ENCODE measurements around the gene ORC6.

The ORC6 gene

GRCh38 chr16:46731691-46732555 lies 42.5 kb downstream of the ORC6 start:
- Histone ChIP-seq H3K4me1 (ENCODE audit: control insufficient read depth, insufficient read depth, low read length) (no peaks in the 10 kb centered on the region), H3K27ac (ENCODE audit: low read length) (no peak overlapping the region), H3K9me3 (ENCODE audit: control insufficient read depth, insufficient read depth, low read length) (no peaks in the 10 kb centered on the region), H3K36me3 (ENCODE audit: control insufficient read depth, insufficient read depth, low read length) (no peaks in the 10 kb centered on the region; the same call in 1 of the 2 replicates), H3K27me3 (ENCODE audit: control insufficient read depth, insufficient read depth, low read length) (no peaks in the 10 kb centered on the region), H3K4me3 (ENCODE audit: low read length) (no peak overlapping the region)
- no peak for DNase-seq (ENCODE audit: low read depth, low spot score)
- whole genome bisulfite sequencing (ENCODE audit: insufficient coverage, insufficient read length) = no CpG with 5 or more reads among the region's 23 CpGs

DNA sequence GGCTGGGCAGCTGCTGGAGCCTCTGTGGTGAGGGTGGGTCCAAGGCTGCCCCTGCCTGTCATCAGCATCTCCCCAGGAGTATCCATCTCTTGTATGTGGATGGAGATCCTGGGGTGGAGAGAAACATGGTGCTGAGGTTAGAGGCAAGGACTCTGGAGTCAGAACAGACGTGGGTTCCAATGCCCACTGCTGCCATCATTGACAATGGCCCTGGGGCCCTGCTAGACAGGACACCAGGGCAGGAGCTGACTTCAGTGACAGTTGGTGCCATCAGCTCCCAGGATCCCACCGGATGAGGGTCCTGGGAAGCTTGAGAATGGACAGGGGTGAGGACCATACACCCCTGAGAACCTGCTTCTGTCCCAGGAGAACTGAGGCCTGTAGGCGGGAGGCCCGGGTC lies 43.1 kb downstream of the ORC6 start:
- no CpG with 5 or more reads among the region's 4 CpGs for WGBS (ENCODE audit: insufficient coverage, insufficient read length)
- Histone ChIP-seq H3K36me3 (ENCODE audit: control insufficient read depth, insufficient read depth, low read length) (no peaks in the 10 kb centered on the region; the same call in 1 of the 2 replicates), H3K4me3 (ENCODE audit: low read length) (no peak overlapping the region), H3K4me1 (ENCODE audit: control insufficient read depth, insufficient read depth, low read length) (no peaks in the 10 kb centered on the region), H3K9me3 (ENCODE audit: control insufficient read depth, insufficient read depth, low read length) (no peaks in the 10 kb centered on the region), H3K27me3 (ENCODE audit: control insufficient read depth, insufficient read depth, low read length) (no peaks in the 10 kb centered on the region), H3K27ac (ENCODE audit: low read length) (no peak overlapping the region)
- DNase-seq (ENCODE audit: low read depth, low spot score) = no peak

- H3K27ac ChIP-seq (ENCODE audit: low read length) = no peak overlapping the region
- H3K4me1 ChIP-seq (ENCODE audit: control insufficient read depth, insufficient read depth, low read length) = no peaks in the 10 kb centered on the region
- DNase-seq (ENCODE audit: low read depth, low spot score) = no peak
- no CpG with 5 or more reads among the region's 9 CpGs for WGBS (ENCODE audit: insufficient coverage, insufficient read length)
- H3K27me3 ChIP-seq (ENCODE audit: control insufficient read depth, insufficient read depth, low read length) = no peaks in the 10 kb centered on the region
- H3K4me3 ChIP-seq (ENCODE audit: low read length) = no peak overlapping the region
- no peaks in the 10 kb centered on the region; the same call in 1 of the 2 replicates for H3K36me3 ChIP-seq (ENCODE audit: control insufficient read depth, insufficient read depth, low read length)
- H3K9me3 ChIP-seq (ENCODE audit: control insufficient read depth, insufficient read depth, low read length) = no peaks in the 10 kb centered on the region
These were observed 43.9 kb downstream of the ORC6 start for GRCh38 chr16:46733319-46733830.

- no peak overlapping the region for H3K4me3 ChIP-seq (ENCODE audit: low read length)
- no peaks in the 10 kb centered on the region; the same call in 1 of the 2 replicates for H3K36me3 ChIP-seq (ENCODE audit: control insufficient read depth, insufficient read depth, low read length)
- WGBS (ENCODE audit: insufficient coverage, insufficient read length) = no CpG with 5 or more reads among the region's 12 CpGs
- no peaks in the 10 kb centered on the region for H3K27me3 ChIP-seq (ENCODE audit: control insufficient read depth, insufficient read depth, low read length)
- no peak overlapping the region for H3K27ac ChIP-seq (ENCODE audit: low read length)
- H3K9me3 ChIP-seq (ENCODE audit: control insufficient read depth, insufficient read depth, low read length) = no peaks in the 10 kb centered on the region
- DNase-seq (ENCODE audit: low read depth, low spot score) = no peak
- no peaks in the 10 kb centered on the region for H3K4me1 ChIP-seq (ENCODE audit: control insufficient read depth, insufficient read depth, low read length)
These were observed 47.2 kb downstream of the ORC6 start for GRCh38 chr16:46736695-46737094.

DNA sequence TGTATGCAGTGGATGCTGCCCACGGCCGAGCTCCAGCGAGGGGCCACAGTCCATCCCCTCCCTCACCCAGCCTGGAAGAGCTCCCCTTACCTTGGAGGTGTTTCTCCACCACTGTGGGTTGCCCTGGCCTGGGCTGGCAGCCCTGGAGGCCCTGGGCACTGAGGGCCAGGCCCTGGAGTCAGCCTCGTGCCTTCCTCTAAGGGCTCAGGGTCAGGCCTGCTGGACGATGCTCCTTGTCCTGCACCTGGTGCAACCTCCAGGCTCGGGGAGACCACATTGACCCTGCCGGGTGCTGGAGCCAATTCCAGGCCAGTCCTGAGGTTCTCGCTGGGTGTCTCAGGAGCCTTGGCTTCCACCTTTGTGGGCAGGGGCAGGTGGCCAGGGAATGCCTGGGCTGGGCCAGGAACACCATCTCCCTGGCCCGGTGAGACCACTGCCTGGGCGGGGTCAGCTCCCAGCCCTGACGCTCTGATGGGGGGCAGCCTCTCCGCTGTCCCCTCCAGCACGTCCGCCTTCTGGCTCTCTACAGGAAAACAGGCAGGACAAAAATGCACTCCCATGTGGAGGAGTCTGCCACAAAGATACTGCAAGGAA lies 48.3 kb downstream of the ORC6 start:
- H3K27ac ChIP-seq (ENCODE audit: low read length) = no peak overlapping the region
- DNase-seq (ENCODE audit: low read depth, low spot score) = no peak
- H3K4me1 ChIP-seq (ENCODE audit: control insufficient read depth, insufficient read depth, low read length) = no peaks in the 10 kb centered on the region
- H3K27me3 ChIP-seq (ENCODE audit: control insufficient read depth, insufficient read depth, low read length) = no peaks in the 10 kb centered on the region
- no peaks in the 10 kb centered on the region for H3K9me3 ChIP-seq (ENCODE audit: control insufficient read depth, insufficient read depth, low read length)
- WGBS (ENCODE audit: insufficient coverage, insufficient read length) = no CpG with 5 or more reads among the region's 14 CpGs
- H3K4me3 ChIP-seq (ENCODE audit: low read length) = no peak overlapping the region
- H3K36me3 ChIP-seq (ENCODE audit: control insufficient read depth, insufficient read depth, low read length) = no peaks in the 10 kb centered on the region; the same call in 1 of the 2 replicates

GRCh38 chr16:46739934-46740333 lies 50.5 kb downstream of the ORC6 start:
- Histone ChIP-seq H3K27me3 (ENCODE audit: control insufficient read depth, insufficient read depth, low read length) (no peaks in the 10 kb centered on the region), H3K36me3 (ENCODE audit: control insufficient read depth, insufficient read depth, low read length) (no peaks in the 10 kb centered on the region; the same call in 1 of the 2 replicates), H3K4me3 (ENCODE audit: low read length) (no peak overlapping the region), H3K27ac (ENCODE audit: low read length) (no peak overlapping the region), H3K4me1 (ENCODE audit: control insufficient read depth, insufficient read depth, low read length) (no peaks in the 10 kb centered on the region), H3K9me3 (ENCODE audit: control insufficient read depth, insufficient read depth, low read length) (no peaks in the 10 kb centered on the region)
- WGBS (ENCODE audit: insufficient coverage, insufficient read length) = 100% methylated on average over 1 of the region's 2 CpGs
- DNase-seq (ENCODE audit: low read depth, low spot score) = no peak

- H3K27ac ChIP-seq (ENCODE audit: low read length) = no peak overlapping the region
- no CpG with 5 or more reads among the region's 10 CpGs for WGBS (ENCODE audit: insufficient coverage, insufficient read length)
- no peak overlapping the region for H3K4me3 ChIP-seq (ENCODE audit: low read length)
- no peak for DNase-seq (ENCODE audit: low read depth, low spot score)
- peaks cover 2% of the 10 kb centered on the region for H3K4me1 ChIP-seq (ENCODE audit: control insufficient read depth, insufficient read depth, low read length)
- H3K36me3 ChIP-seq (ENCODE audit: control insufficient read depth, insufficient read depth, low read length) = no peaks in the 10 kb centered on the region
- no peaks in the 10 kb centered on the region for H3K9me3 ChIP-seq (ENCODE audit: control insufficient read depth, insufficient read depth, low read length)
- no peaks in the 10 kb centered on the region for H3K27me3 ChIP-seq (ENCODE audit: control insufficient read depth, insufficient read depth, low read length)
These were observed 53.8 kb downstream of the ORC6 start for GRCh38 chr16:46743232-46743719.

GRCh38 chr16:46745617-46746016 lies 56.2 kb downstream of the ORC6 start:
- WGBS (ENCODE audit: insufficient coverage, insufficient read length) = no CpG with 5 or more reads among the region's 7 CpGs
- H3K36me3 ChIP-seq (ENCODE audit: control insufficient read depth, insufficient read depth, low read length) = no peaks in the 10 kb centered on the region

GRCh38 chr16:46746821-46747776 lies 57.6 kb downstream of the ORC6 start:
- H3K36me3 ChIP-seq (ENCODE audit: control insufficient read depth, insufficient read depth, low read length) = no peaks in the 10 kb centered on the region
- peaks cover 2% of the 10 kb centered on the region for H3K4me1 ChIP-seq (ENCODE audit: control insufficient read depth, insufficient read depth, low read length)

More at GRCh38 chr16:46745617-46746016, 56.2 kb downstream of the ORC6 start:
- peaks cover 2% of the 10 kb centered on the region for H3K4me1 ChIP-seq (ENCODE audit: control insufficient read depth, insufficient read depth, low read length)
- DNase-seq (ENCODE audit: low read depth, low spot score) = no peak
- no peak overlapping the region for H3K27ac ChIP-seq (ENCODE audit: low read length)
- H3K4me3 ChIP-seq (ENCODE audit: low read length) = no peak overlapping the region
- no peaks in the 10 kb centered on the region for H3K9me3 ChIP-seq (ENCODE audit: control insufficient read depth, insufficient read depth, low read length)
- H3K27me3 ChIP-seq (ENCODE audit: control insufficient read depth, insufficient read depth, low read length) = no peaks in the 10 kb centered on the region

More at GRCh38 chr16:46746821-46747776, 57.6 kb downstream of the ORC6 start:
- H3K9me3 ChIP-seq (ENCODE audit: control insufficient read depth, insufficient read depth, low read length) = no peaks in the 10 kb centered on the region
- no peaks in the 10 kb centered on the region for H3K27me3 ChIP-seq (ENCODE audit: control insufficient read depth, insufficient read depth, low read length)
- no peak overlapping the region for H3K27ac ChIP-seq (ENCODE audit: low read length)
- WGBS (ENCODE audit: insufficient coverage, insufficient read length) = no CpG with 5 or more reads among the region's 15 CpGs
- no peak for DNase-seq (ENCODE audit: low read depth, low spot score)
- H3K4me3 ChIP-seq (ENCODE audit: low read length) = no peak overlapping the region
